KMS-11 (cell line): ENCODE data around the gene NAA10.

ENCODE experiments used
- H2AFZ ChIP-seq: fragments of 200-600 bp; sonication (generic); 2 replicates; pipeline ENCODE4 v1.6.1; 2016; ENCODE audit warnings: antibody characterized with exemption, mixed run types, low read depth
- H3K27ac ChIP-seq: fragments of 200-600 bp; sonication (generic); 2 replicates; pipeline ENCODE4 v1.6.1; 2016; ENCODE audit warnings: mild to moderate bottlenecking, mixed run types
- H3K27me3 ChIP-seq: fragments of 200-600 bp; sonication (generic); 2 replicates; pipeline ENCODE4 v1.6.1; 2017; ENCODE audit warnings: mild to moderate bottlenecking, low read depth, mixed run types, moderate library complexity; ENCODE audit not compliant: insufficient read depth
- H3K36me3 ChIP-seq: fragments of 200-600 bp; sonication (generic); 2 replicates; pipeline ENCODE4 v1.6.1; 2017; ENCODE audit warnings: mild to moderate bottlenecking, mixed run types; ENCODE audit not compliant: insufficient read depth
- H3K4me1 ChIP-seq: fragments of 200-600 bp; sonication (generic); 2 replicates; pipeline ENCODE4 v1.6.1; 2016; ENCODE audit warnings: mild to moderate bottlenecking, low read depth, mixed run types; ENCODE audit not compliant: poor library complexity, severe bottlenecking
- H3K4me2 ChIP-seq: fragments of 200-600 bp; sonication (generic); 2 replicates; pipeline ENCODE4 v1.7.0; 2016; ENCODE audit warnings: mild to moderate bottlenecking, mixed run types
- H3K4me3 ChIP-seq: fragments of 200-600 bp; sonication (generic); IDR thresholded peaks from 2 replicates; pipeline ENCODE4 v1.6.1; 2017; ENCODE audit warnings: low read depth, low read length, mixed read lengths; ENCODE audit not compliant: insufficient read depth
- H3K79me2 ChIP-seq: fragments of 200-600 bp; sonication (generic); 2 replicates; pipeline ENCODE4 v1.6.1; 2016; ENCODE audit warnings: low read depth, mixed run types; ENCODE audit not compliant: insufficient read depth
- H3K9ac ChIP-seq: fragments of 200-600 bp; sonication (generic); 2 replicates; pipeline ENCODE4 v1.6.1; 2016; ENCODE audit warnings: mild to moderate bottlenecking, mixed run types
- H4K20me1 ChIP-seq: fragments of 200-600 bp; sonication (generic); 2 replicates; pipeline ENCODE4 v1.6.1; 2016; ENCODE audit warnings: mild to moderate bottlenecking, mixed run types; ENCODE audit not compliant: insufficient read depth
- CTCF ChIP-seq: fragments of 200-600 bp; sonication (generic); conservative IDR thresholded peaks from 2 replicates; pipeline ENCODE4 v1.6.1; 2017; ENCODE audit warnings: low read depth, mild to moderate bottlenecking, antibody characterized with exemption, low read length, moderate library complexity, mixed read lengths

Gene NAA10

GRCh38 chrX:153884136-153884535 is 50.7 kb downstream of the NAA10 start:
- no peak for TF ChIP-seq CTCF
- H3K36me3 ChIP-seq: no peaks in the 10 kb centered on the region
- no peak overlapping the region for H2AFZ ChIP-seq
- H4K20me1 ChIP-seq: no peaks in the 10 kb centered on the region
- H3K27ac ChIP-seq: no peak overlapping the region
- H3K4me3 ChIP-seq: no peak overlapping the region
- H3K27me3 ChIP-seq: peaks cover 36% of the 10 kb centered on the region; the same call in 1 of the 2 replicates
- no peaks in the 10 kb centered on the region for H3K4me1 ChIP-seq
- H3K9ac ChIP-seq: no peak overlapping the region
- no peaks in the 10 kb centered on the region for H3K79me2 ChIP-seq
- H3K4me2 ChIP-seq: no peak overlapping the region

GRCh38 chrX:153883163-153883843 is 51.5 kb downstream of the NAA10 start:
- no peak overlapping the region for H3K4me2 ChIP-seq
- H3K27me3 ChIP-seq: peaks cover 35% of the 10 kb centered on the region; the same call in 1 of the 2 replicates
- no peaks in the 10 kb centered on the region for H3K4me1 ChIP-seq
- no peaks in the 10 kb centered on the region for H3K79me2 ChIP-seq
- no peak overlapping the region for H3K4me3 ChIP-seq
- no peak overlapping the region for H3K9ac ChIP-seq
- TF ChIP-seq CTCF: no peak
- H3K36me3 ChIP-seq: no peaks in the 10 kb centered on the region
- H2AFZ ChIP-seq: no peak overlapping the region
- H3K27ac ChIP-seq: no peak overlapping the region
- no peaks in the 10 kb centered on the region for H4K20me1 ChIP-seq

GRCh38 chrX:153882557-153882956 is 52.3 kb downstream of the NAA10 start:
- no peaks in the 10 kb centered on the region for H3K36me3 ChIP-seq
- H3K4me1 ChIP-seq: no peaks in the 10 kb centered on the region
- H3K4me2 ChIP-seq: no peak overlapping the region
- no peaks in the 10 kb centered on the region for H4K20me1 ChIP-seq
- H3K4me3 ChIP-seq: no peak overlapping the region
- H3K27ac ChIP-seq: no peak overlapping the region
- no peak overlapping the region for H2AFZ ChIP-seq
- H3K9ac ChIP-seq: no peak overlapping the region
- TF ChIP-seq CTCF: no peak
- no peaks in the 10 kb centered on the region for H3K79me2 ChIP-seq
- H3K27me3 ChIP-seq: peaks cover 35% of the 10 kb centered on the region; the same call in 1 of the 2 replicates

GRCh38 chrX:153882086-153882498 is 52.7 kb downstream of the NAA10 start:
- TF ChIP-seq CTCF: no peak
- Histone ChIP-seq H4K20me1 (no peaks in the 10 kb centered on the region), H3K9ac (no peak overlapping the region), H2AFZ (no peak overlapping the region), H3K4me3 (no peak overlapping the region), H3K4me2 (no peak overlapping the region), H3K27ac (no peak overlapping the region), H3K4me1 (no peaks in the 10 kb centered on the region), H3K79me2 (no peaks in the 10 kb centered on the region), H3K36me3 (no peaks in the 10 kb centered on the region), H3K27me3 (peaks cover 37% of the 10 kb centered on the region; the same call in 1 of the 2 replicates)
